ENCODE data around the gene LMO7.

LMO7 gene

DNA sequence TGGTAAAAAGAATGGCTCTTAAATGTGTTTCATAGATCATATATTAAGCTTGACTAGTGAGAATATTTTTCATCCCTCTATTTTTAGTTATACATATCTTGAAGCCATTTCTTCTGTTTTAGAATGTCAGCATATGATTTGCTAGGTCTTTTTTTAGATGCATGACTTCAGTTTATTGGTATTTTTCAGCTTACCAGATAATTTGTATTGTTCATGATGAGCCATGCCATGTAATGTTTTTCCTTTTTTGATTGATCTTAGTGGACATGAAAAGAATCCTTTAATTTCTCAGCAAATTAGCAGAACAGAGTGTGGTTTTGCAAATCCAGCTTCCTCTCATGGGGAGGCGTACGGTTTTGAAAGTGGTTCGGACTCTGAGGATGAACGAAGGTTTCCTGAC, 168.5 kb downstream of the LMO7 start:
- Histone ChIP-seq H3F3A (ENCODE audit: insufficient read depth, low read length) (no peaks in the 10 kb centered on the region), H3K27ac (ENCODE audit: low read depth, low read length, poor library complexity, severe bottlenecking) (no peak overlapping the region), H2AFZ (ENCODE audit: low read length) (no peak overlapping the region), H3K9me2 (ENCODE audit: low read depth, low read length) (no peaks in the 10 kb centered on the region), H3K4me2 (ENCODE audit: low read length) (no peak overlapping the region), H4K20me1 (ENCODE audit: insufficient read depth, low read length) (no peaks in the 10 kb centered on the region), H3K9ac (ENCODE audit: low read length) (no peak overlapping the region), H3K27me3 (ENCODE audit: insufficient read depth, low read length) (no peaks in the 10 kb centered on the region), H3K4me3 (ENCODE audit: low read depth, low read length, poor library complexity, severe bottlenecking) (no peak overlapping the region), H3K4me1 (ENCODE audit: insufficient read depth, low read length, severe bottlenecking) (peaks cover 10% of the 10 kb centered on the region), H3K36me3 (ENCODE audit: insufficient read depth, low read length) (peaks cover 63% of the 10 kb centered on the region; the same call in 1 of the 2 replicates), H3K9me3 (ENCODE audit: low read length) (no peaks in the 10 kb centered on the region), H3K79me2 (ENCODE audit: insufficient read depth, low read length) (no peaks in the 10 kb centered on the region)
- TF ChIP-seq, protein P1, sequence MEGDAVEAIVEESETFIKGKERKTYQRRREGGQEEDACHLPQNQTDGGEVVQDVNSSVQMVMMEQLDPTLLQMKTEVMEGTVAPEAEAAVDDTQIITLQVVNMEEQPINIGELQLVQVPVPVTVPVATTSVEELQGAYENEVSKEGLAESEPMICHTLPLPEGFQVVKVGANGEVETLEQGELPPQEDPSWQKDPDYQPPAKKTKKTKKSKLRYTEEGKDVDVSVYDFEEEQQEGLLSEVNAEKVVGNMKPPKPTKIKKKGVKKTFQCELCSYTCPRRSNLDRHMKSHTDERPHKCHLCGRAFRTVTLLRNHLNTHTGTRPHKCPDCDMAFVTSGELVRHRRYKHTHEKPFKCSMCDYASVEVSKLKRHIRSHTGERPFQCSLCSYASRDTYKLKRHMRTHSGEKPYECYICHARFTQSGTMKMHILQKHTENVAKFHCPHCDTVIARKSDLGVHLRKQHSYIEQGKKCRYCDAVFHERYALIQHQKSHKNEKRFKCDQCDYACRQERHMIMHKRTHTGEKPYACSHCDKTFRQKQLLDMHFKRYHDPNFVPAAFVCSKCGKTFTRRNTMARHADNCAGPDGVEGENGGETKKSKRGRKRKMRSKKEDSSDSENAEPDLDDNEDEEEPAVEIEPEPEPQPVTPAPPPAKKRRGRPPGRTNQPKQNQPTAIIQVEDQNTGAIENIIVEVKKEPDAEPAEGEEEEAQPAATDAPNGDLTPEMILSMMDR (IDR thresholded peaks at IDR 0.05; ENCODE audit: low read length): no peak
- TF ChIP-seq EZH2 (IDR thresholded peaks at IDR 0.05; ENCODE audit: borderline replicate concordance, low read length): no peak

DNA sequence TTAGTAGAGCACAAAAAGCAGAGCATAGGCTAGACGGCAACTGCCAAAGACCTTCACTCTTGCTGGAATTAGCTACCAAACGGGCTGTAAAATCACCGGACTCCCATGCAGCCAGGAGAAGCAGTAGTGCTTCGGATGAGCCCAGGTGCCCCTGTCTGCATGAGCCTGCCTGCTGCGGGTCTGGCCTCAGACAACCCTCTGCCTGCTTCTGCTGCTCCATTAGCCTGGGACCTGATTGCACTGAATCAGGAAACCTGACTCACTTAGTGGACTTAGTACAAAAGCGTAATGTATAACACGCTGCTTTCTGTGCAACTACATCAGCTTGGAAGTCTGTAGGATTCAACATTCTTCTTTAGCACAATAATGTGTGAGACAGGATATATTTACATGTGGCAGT, 170.0 kb downstream of the LMO7 start:
- H4K20me1 ChIP-seq (ENCODE audit: insufficient read depth, low read length): no peaks in the 10 kb centered on the region
- H2AFZ ChIP-seq (ENCODE audit: low read length): no peak overlapping the region
- no peaks in the 10 kb centered on the region for H3K79me2 ChIP-seq (ENCODE audit: insufficient read depth, low read length)
- H3K27ac ChIP-seq (ENCODE audit: low read depth, low read length, poor library complexity, severe bottlenecking): no peak overlapping the region
- no peaks in the 10 kb centered on the region for H3F3A ChIP-seq (ENCODE audit: insufficient read depth, low read length)
- H3K4me3 ChIP-seq (ENCODE audit: low read depth, low read length, poor library complexity, severe bottlenecking): no peak overlapping the region
- no peaks in the 10 kb centered on the region for H3K9me3 ChIP-seq (ENCODE audit: low read length)
- no peak overlapping the region for H3K4me2 ChIP-seq (ENCODE audit: low read length)
- no peak overlapping the region for H3K9ac ChIP-seq (ENCODE audit: low read length)
- TF ChIP-seq, protein P1 (IDR thresholded peaks at IDR 0.05; ENCODE audit: low read length): no peak
- H3K4me1 ChIP-seq (ENCODE audit: insufficient read depth, low read length, severe bottlenecking): peaks cover 10% of the 10 kb centered on the region
- no peaks in the 10 kb centered on the region for H3K27me3 ChIP-seq (ENCODE audit: insufficient read depth, low read length)
- peaks cover 57% of the 10 kb centered on the region; the same call in 1 of the 2 replicates for H3K36me3 ChIP-seq (ENCODE audit: insufficient read depth, low read length)
- H3K9me2 ChIP-seq (ENCODE audit: low read depth, low read length): no peaks in the 10 kb centered on the region

DNA sequence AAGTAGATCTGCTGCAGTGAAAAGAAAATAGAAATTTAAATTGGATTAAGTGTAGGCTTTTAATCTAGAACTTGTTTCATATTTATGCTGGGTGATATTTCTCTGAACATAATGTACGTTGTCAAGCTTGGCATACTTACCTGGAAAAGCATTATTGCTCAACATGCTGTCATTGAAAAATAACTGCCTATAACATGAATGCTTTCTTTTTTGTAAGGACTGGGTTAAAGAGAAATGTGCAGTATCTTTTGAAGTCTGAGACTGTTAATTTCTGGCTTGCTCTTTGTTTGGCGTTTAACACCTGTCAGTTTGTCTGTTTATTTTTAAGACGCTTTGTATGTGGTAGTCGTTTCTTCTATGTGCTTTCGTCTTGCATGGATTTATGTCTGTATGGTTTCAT, 175.2 kb downstream of the LMO7 start:
- Histone ChIP-seq H3K4me3 (ENCODE audit: low read depth, low read length, poor library complexity, severe bottlenecking) (no peak overlapping the region), H3K9me3 (ENCODE audit: low read length) (no peaks in the 10 kb centered on the region), H3K27ac (ENCODE audit: low read depth, low read length, poor library complexity, severe bottlenecking) (no peak overlapping the region), H3K36me3 (ENCODE audit: insufficient read depth, low read length) (peaks cover 16% of the 10 kb centered on the region; the same call in 1 of the 2 replicates), H2AFZ (ENCODE audit: low read length) (no peak overlapping the region), H3K4me2 (ENCODE audit: low read length) (no peak overlapping the region), H3K79me2 (ENCODE audit: insufficient read depth, low read length) (no peaks in the 10 kb centered on the region), H3K27me3 (ENCODE audit: insufficient read depth, low read length) (no peaks in the 10 kb centered on the region), H3F3A (ENCODE audit: insufficient read depth, low read length) (no peaks in the 10 kb centered on the region), H3K9ac (ENCODE audit: low read length) (no peak overlapping the region), H4K20me1 (ENCODE audit: insufficient read depth, low read length) (no peaks in the 10 kb centered on the region), H3K9me2 (ENCODE audit: low read depth, low read length) (no peaks in the 10 kb centered on the region), H3K4me1 (ENCODE audit: insufficient read depth, low read length, severe bottlenecking) (no peaks in the 10 kb centered on the region)
- TF ChIP-seq EZH2 (IDR thresholded peaks at IDR 0.05; ENCODE audit: borderline replicate concordance, low read length): no peak
- TF ChIP-seq, protein P1 (IDR thresholded peaks at IDR 0.05; ENCODE audit: low read length): no peak
